ENCODE data around the gene PDZRN3.

PDZRN3 gene

GRCh38 chr3:73379465-73379864, 245.3 kb downstream of the PDZRN3 start:
- no peak for DNase-seq

DNA sequence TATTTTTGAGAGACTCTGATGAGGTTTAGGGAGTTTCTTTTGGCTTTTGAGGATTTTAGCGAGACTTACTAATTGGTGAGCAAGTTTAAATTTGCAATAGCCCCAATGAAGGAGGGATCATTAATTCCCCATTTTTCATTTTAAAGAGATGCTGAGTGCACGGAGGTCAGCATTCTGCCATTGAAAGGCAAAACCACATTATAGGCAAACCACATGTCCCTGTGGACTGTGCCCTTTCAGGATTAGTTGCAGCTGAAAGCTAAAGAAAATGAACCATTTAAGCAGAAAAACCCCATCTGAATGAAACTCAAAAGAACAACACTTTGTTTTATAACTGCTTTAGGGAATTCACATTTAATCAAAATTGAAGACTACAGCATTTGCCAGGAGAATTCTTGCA, 246.5 kb downstream of the PDZRN3 start:
- no peak for DNase-seq

DNA sequence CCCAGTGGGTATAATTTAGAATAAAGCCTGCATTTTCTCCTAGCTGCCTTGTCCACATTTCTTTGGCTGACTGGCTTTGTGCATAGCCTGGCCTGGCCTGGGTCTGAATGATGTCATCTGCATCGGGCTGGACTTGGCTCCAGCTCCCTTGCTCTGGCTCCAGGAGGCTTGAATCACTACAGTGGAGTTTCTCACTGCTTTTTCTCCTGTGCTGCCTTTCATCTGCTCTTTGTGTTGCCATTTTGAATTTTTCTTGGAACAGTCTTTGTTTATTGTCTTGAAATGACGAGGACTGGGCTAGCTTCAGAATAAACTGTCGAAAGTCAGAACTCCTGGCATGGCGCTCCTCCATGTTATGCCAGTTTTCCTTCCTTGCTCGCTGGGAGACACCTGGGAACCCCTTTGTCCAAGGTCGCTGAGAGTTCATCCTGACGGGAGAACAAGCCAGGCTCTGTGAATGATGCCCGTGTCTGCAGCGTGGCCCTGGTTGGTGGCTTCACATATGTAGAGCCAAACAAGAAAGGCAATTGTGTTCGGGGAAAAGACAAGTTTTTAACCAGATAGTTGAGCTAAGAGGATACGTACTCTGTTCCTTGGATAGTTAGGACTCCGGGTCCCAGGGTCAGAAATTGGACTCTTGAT, 258.9 kb downstream of the PDZRN3 start:
- no peak for DNase-seq

DNA sequence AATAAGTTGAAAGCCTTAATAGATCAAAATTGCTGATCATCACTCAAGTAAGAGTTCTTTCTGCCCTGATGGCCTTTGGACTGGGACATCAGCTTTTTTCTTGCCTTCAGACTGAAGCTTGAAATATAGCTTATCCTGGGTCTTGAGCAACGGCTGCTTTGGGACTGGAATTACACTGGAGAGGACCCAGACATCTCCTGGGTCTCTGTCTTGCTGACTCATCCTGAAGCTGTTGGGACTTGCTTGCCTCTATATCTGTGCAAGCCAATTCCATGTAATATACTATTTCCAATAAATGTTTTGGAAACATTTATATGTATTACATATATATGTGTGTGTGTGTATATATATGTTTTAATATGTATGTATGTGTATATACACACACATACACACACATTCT, 260.2 kb downstream of the PDZRN3 start:
- DNase-seq, result no peak

GRCh38 chr3:73363093-73363492, 261.6 kb downstream of the PDZRN3 start:
- DNase-seq, result no peak

- no peak for DNase-seq
Measured at GRCh38 chr3:73361591-73361990, 263.1 kb downstream of the PDZRN3 start.

- no peak for DNase-seq
Measured at GRCh38 chr3:73353649-73354217, 271.0 kb downstream of the PDZRN3 start.

- no peak for DNase-seq
Measured at GRCh38 chr3:73352841-73353645, 271.7 kb downstream of the PDZRN3 start.

GRCh38 chr3:73351423-73352071, 273.2 kb downstream of the PDZRN3 start:
- no peak for DNase-seq

- DNase-seq, result no peak
Measured at GRCh38 chr3:73350996-73351395, 273.7 kb downstream of the PDZRN3 start.

DNA sequence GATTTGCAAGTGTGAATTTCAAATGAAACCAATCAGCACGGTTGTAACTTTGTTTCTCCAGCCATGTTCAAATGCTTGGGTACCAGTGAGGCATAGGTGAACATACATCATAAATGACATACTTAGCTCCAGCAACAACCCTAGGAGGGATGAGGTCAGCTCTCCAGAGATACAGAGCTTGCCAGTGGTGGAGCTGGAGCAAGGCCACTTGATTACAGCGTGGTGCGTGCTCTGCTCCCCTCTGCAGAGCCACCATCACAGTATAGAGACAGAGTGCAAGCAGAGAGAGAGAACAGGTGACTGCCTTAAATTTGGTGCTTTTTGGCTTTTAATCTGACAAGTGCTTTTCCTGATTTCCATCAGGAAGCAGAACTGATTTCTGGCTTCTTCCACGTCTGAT, 275.1 kb downstream of the PDZRN3 start:
- DNase-seq, result no peak

- DNase-seq, result no peak
Measured at GRCh38 chr3:73342077-73342476, 282.7 kb downstream of the PDZRN3 start.

DNA sequence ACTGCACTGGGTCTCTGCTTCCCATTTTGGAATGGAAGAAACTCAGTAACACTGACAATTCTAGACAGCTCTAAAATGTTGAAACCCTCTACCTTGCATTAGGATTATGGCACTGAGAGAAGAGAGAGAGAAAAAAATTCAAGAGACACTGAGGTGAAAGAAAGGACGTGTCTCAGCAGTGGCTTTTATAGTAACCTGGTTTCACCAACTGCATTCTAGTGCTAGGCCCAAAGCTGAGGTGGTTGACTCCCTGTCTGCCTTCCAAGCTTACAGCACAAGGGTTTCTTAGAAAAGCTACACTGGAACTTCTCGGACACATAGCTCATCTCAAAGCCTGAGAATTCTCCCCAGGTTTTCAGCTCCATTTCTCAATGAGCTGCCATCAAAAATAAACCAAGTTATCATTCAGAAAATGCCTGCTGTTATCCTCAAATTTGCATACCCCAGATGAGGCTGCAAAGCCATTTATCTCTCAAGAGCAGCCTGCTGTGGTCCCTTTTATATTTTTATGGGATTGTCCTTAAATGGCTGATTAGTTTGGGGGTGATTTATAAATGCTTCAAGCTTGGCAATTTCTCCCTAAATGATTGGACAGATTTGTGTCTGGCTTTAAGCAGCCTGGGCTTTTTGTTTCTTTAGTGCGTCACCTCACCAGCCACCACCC, 283.3 kb downstream of the PDZRN3 start:
- DNase-seq, result no peak

DNA sequence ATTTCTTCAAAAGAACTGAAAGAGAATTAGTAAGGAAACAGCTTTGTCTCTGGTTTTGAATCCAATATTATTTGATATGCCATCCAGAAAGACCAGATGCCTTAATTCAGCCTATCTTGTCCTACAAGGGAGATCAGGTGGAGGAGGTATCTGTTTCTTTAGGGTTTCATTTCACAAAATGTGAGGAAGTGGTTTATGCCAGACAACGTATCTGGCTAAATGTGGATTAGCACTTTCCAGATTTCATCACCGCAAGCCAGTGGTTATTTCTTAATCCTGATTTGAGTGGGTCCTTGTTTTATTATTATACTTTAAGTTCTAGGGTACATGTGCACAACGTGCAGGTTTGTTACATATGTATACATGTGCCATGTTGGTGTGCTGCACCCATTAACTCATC, 292.2 kb downstream of the PDZRN3 start:
- no peak for DNase-seq

Data from NCI-H1417 treated with DMSO at 0.1 percent for 48 hours (cell line).